ENCODE measurements around the gene MEIG1.
A peak's percentile ranks its signal among the peaks of the same experiment; 100 is the strongest.
"Not testable (repeated sequence)": the region's sequence is repeated elsewhere in the genome, so short reads cannot be mapped to it uniquely, and the experiment has no call there.

Gene MEIG1, protein sequence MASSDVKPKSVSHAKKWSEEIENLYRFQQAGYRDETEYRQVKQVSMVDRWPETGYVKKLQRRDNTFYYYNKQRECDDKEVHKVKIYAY

DNA sequence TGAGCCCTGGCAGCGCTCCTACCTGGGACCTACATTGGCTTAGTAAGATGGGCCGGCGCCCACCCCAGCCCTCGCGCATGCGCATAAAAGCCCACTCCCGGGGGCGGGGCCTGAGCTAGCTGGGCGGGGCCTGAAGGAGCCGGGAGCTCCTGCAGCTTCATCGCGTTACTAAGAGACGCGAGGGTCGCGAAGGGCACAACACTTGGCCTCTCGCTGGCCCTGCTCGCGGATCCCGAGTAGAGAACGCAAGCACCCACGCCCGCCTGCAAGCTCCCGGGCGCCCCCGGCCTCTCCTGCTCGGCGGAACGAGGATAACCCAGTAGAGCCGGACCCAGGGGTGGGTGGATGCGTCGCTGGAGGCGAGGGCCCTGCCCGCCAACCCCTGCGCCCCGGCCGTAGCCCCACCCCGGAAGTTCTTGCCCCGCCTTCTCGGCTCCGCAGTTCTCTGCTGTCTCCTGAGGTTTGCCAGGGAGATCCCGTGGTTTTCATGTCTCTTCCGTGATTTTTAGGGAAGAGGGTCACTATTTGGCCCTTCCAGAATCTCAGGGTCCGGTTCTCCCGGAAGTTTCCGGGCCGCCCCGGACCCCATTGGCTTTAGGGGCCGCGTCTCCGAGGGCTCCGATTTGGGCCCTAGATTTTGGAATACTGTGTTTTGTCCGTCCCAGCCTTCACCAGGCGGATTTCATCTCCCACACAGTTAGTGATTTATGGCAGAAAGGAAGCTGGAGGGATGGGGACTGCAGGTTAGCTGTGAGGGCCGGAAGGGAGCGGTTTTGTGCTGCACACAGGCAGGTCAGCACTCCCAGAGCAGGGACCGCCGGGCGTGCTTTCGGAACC, at the start of gene MEIG1:
TSS of gene MEIG1 (plus strand) at position 168 of the 837 bp plus-strand sequence. CDS start 7,081 bp downstream, outside the sequence.
- DNase-seq: peak; percentile 70

DNA sequence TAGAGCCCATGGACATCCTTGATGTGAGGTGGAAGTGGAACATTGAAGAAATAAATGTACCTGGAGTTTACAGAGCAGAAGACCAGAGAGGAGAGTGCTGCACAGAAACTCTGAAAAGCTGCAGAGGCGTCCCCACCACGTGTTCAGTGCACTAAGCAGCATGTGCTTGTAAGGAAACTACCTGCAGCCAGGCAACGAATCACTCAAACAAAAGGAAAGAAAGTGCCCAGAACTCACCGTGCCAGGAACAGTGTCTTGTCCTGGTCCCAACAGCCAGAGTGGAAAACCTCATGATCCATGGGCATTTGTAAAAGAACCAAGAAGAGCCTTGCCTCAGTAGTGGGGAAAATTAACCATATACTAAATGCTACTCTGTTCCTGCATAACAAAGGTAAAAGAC, 48.2 kb upstream of the MEIG1 start:
- no peak for DNase-seq

- no peak for DNase-seq
Measured at GRCh38 chr10:14911801-14912200, 47.4 kb upstream of the MEIG1 start.

DNA sequence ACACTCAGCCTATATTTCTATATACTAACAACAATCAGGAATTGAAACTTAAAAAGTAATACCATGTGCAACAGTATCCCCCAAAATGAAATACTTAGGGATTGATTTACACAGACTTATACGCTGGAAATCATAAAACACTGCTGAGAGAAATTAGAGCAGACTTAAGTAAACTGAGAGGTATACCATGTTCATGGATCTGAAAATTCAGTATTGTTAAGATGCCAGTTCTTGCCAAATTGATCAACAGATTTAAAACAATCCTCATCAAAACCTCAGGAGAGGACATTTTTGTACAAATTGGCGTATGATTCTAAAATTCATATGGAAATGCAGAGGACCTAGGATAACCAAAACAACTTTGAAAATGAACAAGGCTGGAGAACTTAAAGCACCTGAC, 42.6 kb upstream of the MEIG1 start:
- DNase-seq: no peak

DNA sequence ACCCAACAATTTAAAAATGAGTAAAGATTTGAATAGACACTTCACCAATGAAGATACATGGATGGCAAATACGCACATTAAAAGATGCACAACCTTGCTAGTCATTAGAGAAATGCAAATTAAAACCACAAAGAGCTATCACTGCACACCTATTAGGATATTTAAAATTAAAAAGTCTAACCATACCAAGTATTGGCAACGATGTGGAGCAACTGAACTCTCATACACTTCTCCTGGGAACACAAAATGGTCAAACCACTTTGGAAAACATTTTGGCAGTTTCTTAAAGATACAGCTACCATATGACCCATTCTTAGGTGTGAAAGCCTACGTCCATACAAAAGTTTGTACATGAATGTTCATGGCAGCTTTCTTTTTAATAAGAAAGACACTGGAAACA, 41.4 kb upstream of the MEIG1 start:
- no peak for DNase-seq

DNA sequence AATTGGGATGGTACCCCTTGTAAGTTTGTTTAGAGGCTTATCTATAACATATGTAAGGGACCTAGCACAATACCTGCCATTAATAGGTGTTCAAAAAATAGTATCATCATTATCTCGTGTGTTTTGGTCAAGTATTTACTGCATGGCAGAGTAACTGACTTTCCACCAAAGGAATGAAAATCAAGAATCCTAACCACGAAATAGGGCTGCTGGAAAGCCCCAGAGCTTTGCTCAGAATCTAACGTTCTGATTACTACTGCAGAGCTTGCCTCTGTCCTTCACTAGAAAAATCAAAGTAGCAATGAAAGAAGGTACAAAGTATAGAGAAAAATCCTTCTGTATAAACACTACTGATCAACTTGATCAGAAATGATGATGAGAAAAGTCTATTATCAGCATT, 40.2 kb upstream of the MEIG1 start:
- no peak for DNase-seq

GRCh38 chr10:14924013-14924412, 35.2 kb upstream of the MEIG1 start:
- DNase-seq: no peak

DNA sequence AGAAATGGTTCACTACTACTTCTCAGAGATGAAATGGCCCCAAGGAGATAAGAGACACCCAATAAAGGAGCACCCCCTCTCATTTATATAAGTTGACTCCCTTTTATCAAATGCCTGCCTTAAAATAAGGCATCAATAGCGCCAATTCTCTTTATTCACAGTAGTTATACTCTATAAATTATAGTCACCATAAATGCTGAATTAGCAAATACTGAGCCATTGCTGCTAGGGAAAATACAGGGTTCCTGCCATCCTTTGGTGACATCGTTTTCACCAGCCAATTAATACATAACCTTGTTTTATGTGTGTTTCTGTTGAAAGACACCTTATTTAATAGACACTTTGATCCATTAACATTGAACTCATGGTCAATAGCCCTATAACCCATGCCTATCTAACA, 33.9 kb upstream of the MEIG1 start:
- no peak for DNase-seq

DNA sequence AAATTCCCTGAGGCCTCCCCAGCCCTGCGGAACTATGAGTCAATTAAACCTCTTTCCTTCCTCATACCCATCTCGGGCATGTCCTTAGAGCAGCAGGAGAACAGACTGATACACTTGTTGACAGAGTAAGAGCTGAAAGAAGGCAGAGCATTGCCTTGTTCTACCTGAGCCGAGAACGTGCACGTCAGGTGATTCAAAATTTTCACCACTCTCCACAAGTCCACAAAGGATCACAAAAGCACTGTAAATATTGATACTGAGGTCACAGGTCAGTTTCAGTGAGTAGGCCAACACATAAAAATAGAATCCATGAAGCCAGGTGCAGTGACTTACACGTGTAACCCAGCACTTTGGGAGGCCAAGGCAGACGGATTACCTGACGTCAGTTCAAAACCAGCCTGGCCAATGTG, 33.1 kb upstream of the MEIG1 start:
- DNase-seq: no peak

GRCh38 chr10:14926722-14927416, 32.3 kb upstream of the MEIG1 start:
- DNase-seq: no peak

DNA sequence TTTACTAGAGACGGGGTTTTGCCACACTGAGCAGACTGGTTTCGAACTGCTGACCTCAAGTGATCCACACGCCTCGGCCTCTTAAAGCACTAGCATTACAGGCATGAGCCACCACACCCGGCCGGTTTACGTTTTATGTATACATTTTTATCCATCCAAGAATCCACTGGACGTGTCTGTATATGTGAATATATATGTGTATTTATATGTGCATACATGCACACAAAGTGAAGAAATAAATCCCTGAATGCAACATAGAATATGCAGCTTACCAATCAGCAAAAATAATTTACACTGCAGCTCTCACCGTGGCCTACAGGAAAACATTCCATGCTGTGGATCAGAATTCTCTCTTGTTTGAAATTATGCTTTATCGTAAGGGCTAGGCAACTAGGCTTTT, 28.6 kb upstream of the MEIG1 start:
- no peak for DNase-seq

DNA sequence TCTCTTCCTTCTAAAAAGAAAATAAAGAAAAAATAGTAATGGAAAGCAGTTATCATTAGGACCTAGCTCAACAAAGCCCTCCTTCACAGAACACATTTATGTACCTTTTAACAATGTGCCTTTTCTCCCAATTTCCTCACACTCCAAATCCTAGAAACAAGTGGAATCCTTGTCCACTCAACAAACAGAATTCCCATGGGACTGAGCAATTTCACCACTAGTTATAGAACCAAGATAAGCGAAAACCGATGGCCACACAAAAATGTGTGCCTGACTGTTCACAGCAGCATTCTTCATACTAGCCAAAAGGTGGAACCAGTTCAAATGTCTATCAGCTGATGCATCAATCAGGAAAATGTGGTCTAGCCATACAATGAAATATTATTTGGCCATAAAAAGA, 22.6 kb upstream of the MEIG1 start:
- DNase-seq: no peak

- not testable (repeated sequence) for DNase-seq
Measured at GRCh38 chr10:14938971-14939370, 20.2 kb upstream of the MEIG1 start.

DNA sequence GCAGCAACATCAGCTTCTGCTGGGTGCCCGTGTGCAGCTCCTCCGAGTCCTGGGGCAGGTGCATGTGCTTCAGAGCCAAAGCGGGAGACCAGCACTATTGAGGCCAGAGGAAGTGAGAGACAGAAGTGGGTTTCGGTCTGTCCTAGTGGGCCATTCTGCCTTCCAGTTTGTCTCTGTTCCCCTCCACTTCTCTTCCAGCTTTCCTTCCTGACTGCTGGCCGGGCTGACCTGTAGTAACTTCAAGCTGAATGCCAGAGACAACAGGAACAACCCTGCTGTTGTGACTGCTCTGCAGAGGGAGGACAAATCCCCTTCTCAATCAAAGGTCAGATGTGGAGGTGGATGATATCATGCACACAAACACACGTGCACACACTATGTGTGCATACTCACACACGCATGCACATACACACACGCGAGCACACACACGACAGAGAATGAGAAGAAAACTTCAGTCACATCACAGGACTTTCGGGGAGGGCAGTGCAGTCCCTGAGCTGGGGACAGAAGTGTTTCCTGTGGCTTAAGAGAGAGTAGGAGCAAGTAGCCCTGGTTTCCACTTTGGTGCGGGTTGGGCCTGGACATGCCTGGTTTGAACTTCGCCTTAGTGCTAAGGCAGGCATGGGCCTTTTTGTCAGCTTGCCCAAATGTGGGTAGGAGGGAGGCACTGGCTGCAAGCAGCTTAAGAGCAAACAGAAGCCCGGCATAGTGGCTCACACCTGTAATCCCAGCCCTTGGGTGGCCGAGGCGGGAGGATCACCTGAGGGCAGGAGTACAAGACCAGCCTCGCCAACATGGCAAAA, 16.8 kb upstream of the MEIG1 start:
- not testable (repeated sequence) for DNase-seq

DNA sequence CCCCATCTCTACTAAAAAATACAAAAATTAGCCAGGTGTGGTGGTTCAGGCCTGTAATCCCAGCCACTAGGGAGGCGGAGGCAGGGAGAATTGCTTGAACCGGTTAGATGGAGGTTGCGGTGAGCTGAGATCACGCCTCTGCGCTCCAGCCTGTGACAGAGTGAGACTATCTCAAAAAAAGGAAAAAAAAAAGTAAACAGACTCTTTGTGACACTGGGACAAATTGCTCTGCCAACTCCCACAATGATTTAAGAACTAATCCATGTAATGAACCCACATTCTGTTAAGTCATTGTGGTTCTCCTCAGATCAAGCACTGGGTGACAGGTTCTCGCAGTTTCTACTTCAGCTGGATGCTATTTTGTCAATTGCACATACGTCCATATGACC, 16.2 kb upstream of the MEIG1 start:
- DNase-seq: not testable (repeated sequence)

DNA sequence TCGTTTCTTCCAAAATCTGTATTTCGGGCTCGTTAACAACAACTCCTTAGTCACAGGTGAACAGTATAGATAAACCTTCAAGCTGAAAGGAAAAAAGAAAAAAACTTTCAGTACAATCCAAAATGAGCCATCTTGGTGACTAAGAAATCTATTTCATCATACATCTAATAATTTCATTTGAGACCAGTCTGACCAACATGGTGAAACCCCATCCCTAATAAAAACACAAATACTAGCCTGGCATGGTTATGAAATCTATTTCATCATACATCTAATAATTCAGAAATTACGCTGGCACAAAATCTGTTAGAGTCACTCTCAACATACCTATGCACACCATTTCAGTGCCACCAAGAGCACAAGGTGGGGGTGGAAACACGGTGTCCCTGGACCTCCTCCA, 14.1 kb upstream of the MEIG1 start:
- DNase-seq: no peak

GRCh38 chr10:14947268-14947667, 11.9 kb upstream of the MEIG1 start:
- no peak for DNase-seq

DNA sequence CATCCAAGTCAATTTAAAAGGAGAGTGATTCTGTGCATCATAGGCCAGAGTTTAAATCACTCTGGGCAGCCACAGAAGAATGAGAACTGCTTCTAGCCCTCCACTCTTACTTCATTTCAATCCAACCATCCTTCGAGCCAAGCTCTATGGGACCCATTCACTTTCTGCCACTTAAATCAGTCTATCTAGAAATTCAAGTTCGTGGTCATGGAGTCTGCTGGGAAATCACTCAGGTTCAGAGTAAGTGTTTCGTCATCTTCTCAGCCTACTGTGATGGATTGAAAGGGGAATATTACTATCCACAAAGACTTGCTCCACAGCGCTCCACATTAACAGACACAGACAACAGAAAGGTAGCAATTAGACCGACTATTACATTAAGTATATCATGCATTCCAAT, 9.9 kb upstream of the MEIG1 start:
- DNase-seq: no peak

- DNase-seq: no peak
Measured at GRCh38 chr10:14952851-14953423, 6.3 kb upstream of the MEIG1 start.

DNA sequence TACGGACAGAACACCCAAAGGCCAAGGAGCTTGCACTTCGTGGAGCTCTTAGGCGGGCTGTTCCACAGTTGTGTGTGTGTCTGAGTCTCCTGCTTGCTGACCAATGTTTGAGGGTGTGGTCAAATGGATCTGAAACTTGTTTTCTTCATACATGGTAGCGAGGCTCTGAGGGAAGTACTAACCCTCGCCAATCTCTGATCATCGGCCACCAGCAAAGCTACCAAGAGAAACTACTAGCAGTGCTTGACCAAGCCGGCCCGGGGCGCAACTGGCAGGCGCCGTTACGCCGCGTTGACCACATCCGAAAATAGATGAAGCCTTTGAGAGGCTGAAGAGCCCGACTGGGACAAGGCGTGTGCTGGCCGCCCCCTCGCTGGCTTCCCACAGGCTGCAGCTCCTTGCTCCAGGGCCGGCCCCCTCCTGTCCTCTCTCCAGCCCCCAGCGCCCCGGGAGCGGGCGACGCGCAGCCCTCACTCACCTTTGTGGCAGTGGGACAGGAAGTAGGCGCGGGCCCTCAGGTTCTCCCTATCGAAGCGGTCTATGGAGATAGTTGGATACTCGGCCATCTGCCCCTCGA, 5.7 kb upstream of the MEIG1 start:
- DNase-seq: no peak

DNA sequence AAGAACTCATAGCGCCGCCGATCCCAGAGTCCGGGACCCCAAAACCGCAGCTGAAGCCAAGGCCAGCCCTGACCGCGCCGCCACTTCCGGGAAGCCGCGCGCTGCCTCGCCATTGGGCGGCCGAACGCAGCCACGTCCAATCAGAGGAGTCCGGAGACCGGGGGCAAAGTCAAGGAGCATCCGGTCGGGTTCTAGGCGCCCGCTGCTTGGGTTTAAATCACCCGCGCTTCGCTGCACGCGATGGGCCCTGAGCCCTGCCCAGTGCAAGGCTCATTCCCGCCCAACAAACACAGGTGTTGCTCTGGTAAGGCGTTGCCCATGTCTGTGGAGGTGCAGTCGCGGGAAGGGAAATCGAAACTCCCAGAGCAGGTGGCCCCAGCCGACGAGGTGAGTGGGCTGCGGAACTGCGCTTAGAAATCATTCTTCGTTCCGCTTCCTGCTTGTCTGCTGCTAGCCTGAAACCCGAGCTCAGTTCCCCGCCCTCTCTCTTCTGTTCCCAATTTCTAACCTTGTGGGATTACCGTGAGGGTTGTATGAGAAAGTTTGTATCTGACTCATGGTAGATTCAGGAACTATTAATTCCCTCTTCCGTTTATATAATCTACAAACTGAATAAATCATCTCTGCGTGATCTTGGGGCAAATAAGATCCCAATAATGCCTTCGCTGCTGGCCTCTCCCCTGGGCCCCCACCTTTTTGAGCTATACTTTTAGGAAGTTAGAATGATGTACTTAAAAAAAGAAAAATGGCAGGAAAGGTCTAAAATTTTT, 5.0 kb upstream of the MEIG1 start, which contains the start of gene DCLRE1C:
TSS of gene DCLRE1C (minus strand) at position 96 of the 770 bp plus-strand sequence. CDS start at position 10, 86 bp downstream.
- peak; percentile 81 for DNase-seq

- DNase-seq: no peak
Measured at GRCh38 chr10:14954934-14955333, 4.3 kb upstream of the MEIG1 start.

All from DMS153 (cell line).